K562 (cell line): Measurements from ENCODE around the gene BBLN. TPM values are rescaled to one million over a fixed set of nuclear protein-coding genes. Genes with fewer than 3 reads are reported as not detected.

Experiments
- CHCHD3 ChIP-seq: fragments of 250-450 bp; sonication (Bioruptor Pico); IDR thresholded peaks from 2 replicates; pipeline ENCODE4 v2.1.2; 2022; ENCODE audit warnings: mild to moderate bottlenecking
- CLOCK ChIP-seq: fragments of 250-450 bp; sonication (Bioruptor Pico); IDR thresholded peaks from 2 replicates; pipeline ENCODE4 v1.4.0; 2020; ENCODE audit warnings: mild to moderate bottlenecking, moderate library complexity, borderline replicate concordance
- CREB5 ChIP-seq: fragments of 250-450 bp; sonication (Bioruptor Pico); IDR thresholded peaks from 2 replicates; pipeline ENCODE4 v1.5.0; 2020; ENCODE audit warnings: mild to moderate bottlenecking
- E2F3 ChIP-seq: fragments of 250-450 bp; sonication (Bioruptor Pico); IDR thresholded peaks from 2 replicates; pipeline ENCODE4 v1.4.0; 2020; ENCODE audit warnings: mild to moderate bottlenecking
- E2F5 ChIP-seq: sonication (generic); formaldehyde crosslinking; IDR thresholded peaks from 2 replicates; pipeline ENCODE4 v1.8.0; 2022; ENCODE audit warnings: mild to moderate bottlenecking, missing genetic modification reagents
- HES1 ChIP-seq: fragments of 450-650 bp; IDR thresholded peaks from 2 replicates; pipeline ENCODE4 v1.6.1; 2016; ENCODE audit warnings: low read depth, mild to moderate bottlenecking, moderate library complexity
- KLF10 ChIP-seq: fragments of 250-450 bp; sonication (Bioruptor Pico); IDR thresholded peaks from 2 replicates; pipeline ENCODE4 v1.6.1; 2021; ENCODE audit warnings: matching md5 sums
- MAZ ChIP-seq, 2 experiments: fragments of 450-650 bp in 1 of 2; sonication (generic) in 1 of 2; formaldehyde crosslinking; IDR thresholded peaks in 1 of 2; conservative IDR thresholded peaks in 1 of 2; 2 replicates each; pipeline versions ENCODE4 v1.4.0 to v1.5.0; 2020; ENCODE audit warnings: mild to moderate bottlenecking in 1 of 2, missing genetic modification reagents in 1 of 2
- MLX ChIP-seq, 2 experiments: fragments of 450-650 bp in 1 of 2; sonication (generic) in 1 of 2; formaldehyde crosslinking; conservative IDR thresholded peaks; 2 replicates each; pipeline versions ENCODE4 v1.4.0 to v1.8.1; 2020 to 2022; ENCODE audit warnings: mild to moderate bottlenecking in 1 of 2, missing genetic modification reagents in 1 of 2
- NR4A1 ChIP-seq, 2 experiments: fragments of 250-450 bp in 1 of 2; fragments of 450-650 bp in 1 of 2; sonication (Bioruptor Pico) in 1 of 2; IDR thresholded peaks; 2 replicates each; pipeline versions ENCODE4 v1.4.0 to v1.6.1; 2016 to 2020; ENCODE audit warnings: mild to moderate bottlenecking in 2 of 2, missing compliant biosample characterization in 1 of 2, missing genetic modification characterization in 1 of 2, moderate library complexity in 1 of 2
- SMAD3 ChIP-seq: fragments of 450-650 bp; formaldehyde crosslinking; conservative IDR thresholded peaks from 2 replicates; pipeline ENCODE4 v1.4.0; 2020; ENCODE audit warnings: mild to moderate bottlenecking
- ZBTB26 ChIP-seq: fragments of 450-650 bp; formaldehyde crosslinking; IDR thresholded peaks from 2 replicates; pipeline ENCODE4 v1.4.0; 2022; ENCODE audit warnings: missing genetic modification characterization
- ZBTB43 ChIP-seq: sonication (generic); formaldehyde crosslinking; IDR thresholded peaks from 2 replicates; pipeline ENCODE4 v1.8.0; 2023; ENCODE audit warnings: mild to moderate bottlenecking, missing genetic modification reagents
- ZNF146 ChIP-seq: IDR thresholded peaks from one replicate; pipeline ENCODE4 v1.6.1; 2018; ENCODE audit warnings: missing compliant biosample characterization; ENCODE audit not compliant: unreplicated experiment
- ZNF174 ChIP-seq: fragments of 250-450 bp; sonication (Bioruptor Pico); IDR thresholded peaks from 2 replicates; pipeline ENCODE4 v1.4.0; 2020; ENCODE audit warnings: mild to moderate bottlenecking
- ZNF583 ChIP-seq: fragments of 250-450 bp; sonication (Bioruptor Pico); IDR thresholded peaks from 2 replicates; pipeline ENCODE4 v1.4.0; 2020
- ZNF764 ChIP-seq: fragments of 250-450 bp; sonication (Bioruptor Pico); IDR thresholded peaks from 2 replicates; pipeline ENCODE4 v1.4.0; 2020; ENCODE audit warnings: low read depth, mild to moderate bottlenecking, moderate library complexity
- polyA plus RNA-seq, 8 experiments: library from polyadenylated mRNA; depleted of rRNA in 4 of 8; stranded (reverse) in 5 of 8; unstranded in 3 of 8; fragments of >200 nt; fragmentation: Nextera tagmentation in 2 of 8; fragmentation: Illumina TruSeq in 1 of 8; extraction: Ambion mirVana in 2 of 8; extraction: Trizol in 1 of 8; gene quantifications; 2 replicates each; pipeline versions ENCODE4 v1.2.1 to v1.2.3, GENCODE V29; 2011 to 2014; ENCODE audit warnings: inconsistent platforms in 1 of 8, missing spikeins in 1 of 8
- total RNA-seq, 7 experiments: library from RNA; depleted of rRNA in 6 of 7; stranded (reverse); fragments of >200 nt in 6 of 7; fragmentation: Illumina TruSeq in 2 of 7; extraction: Trizol in 2 of 7; gene quantifications; 2 replicates each; pipeline versions ENCODE4 v1.2.1 to v1.2.3, GENCODE V29; 2011 to 2021; ENCODE audit warnings: low replicate concordance in 1 of 7

The BBLN gene
- total and polyA plus RNA-seq, 9 of the 15 experiments (the other 6 are each of a cell fraction or from before 2014, with no cell fraction given): 4.2 to 331 (median 87.1) TPM

- TF ChIP-seq MAZ (CRISPR knock-in tag; conservative IDR thresholded peaks at IDR 0.05 in 1 of 2, IDR thresholded peaks at IDR 0.05 in 1 of 2) (peak; percentile 42 to 86), SMAD3 (CRISPR knock-in tag) (no peak), ZBTB26 (CRISPR knock-in tag) (0 out of 2 replicates have a peak, but pooled peaks have one; percentile 54), E2F3 (peak; percentile 83), CLOCK (peak; percentile 70; the same call in 1 of the 2 replicates), CREB5 (no peak), ZNF146 (no peak), ZBTB43 (no peak), NR4A1 (CRISPR knock-in tag; IDR thresholded peaks at IDR 0.05) (no peak), NR4A1 (tag; IDR thresholded peaks at IDR 0.05) (peak; percentile 79; the same call in 1 of the 2 replicates), ZNF764 (0 out of 2 replicates have a peak, but pooled peaks have one; percentile 31), E2F5 (CRISPR knock-in tag) (no peak), MLX (CRISPR knock-in tag; conservative IDR thresholded peaks at IDR 0.05) (peak in 1 of 2 experiments; percentile 41; a peak in 3 of 4 replicates), ZNF174 (CRISPR knock-in tag) (no peak), ZNF583 (CRISPR knock-in tag) (peak; percentile 66), KLF10 (CRISPR knock-in tag) (no peak), CHCHD3 (CRISPR knock-in tag) (no peak), HES1 (no peak)
Observed at GRCh38 chr9:128192601-128193371, 32.7 kb downstream of the BBLN start (continued).
